HG03139 (cell line): ENCODE measurements around the gene IL10RA.

Experiments used
- ATAC-seq: cut with Tn5 transposase; IDR thresholded peaks from one replicate; pipeline ENCODE4 v1.9.1; 2021; ENCODE audit not compliant: unreplicated experiment

The IL10RA gene

DNA sequence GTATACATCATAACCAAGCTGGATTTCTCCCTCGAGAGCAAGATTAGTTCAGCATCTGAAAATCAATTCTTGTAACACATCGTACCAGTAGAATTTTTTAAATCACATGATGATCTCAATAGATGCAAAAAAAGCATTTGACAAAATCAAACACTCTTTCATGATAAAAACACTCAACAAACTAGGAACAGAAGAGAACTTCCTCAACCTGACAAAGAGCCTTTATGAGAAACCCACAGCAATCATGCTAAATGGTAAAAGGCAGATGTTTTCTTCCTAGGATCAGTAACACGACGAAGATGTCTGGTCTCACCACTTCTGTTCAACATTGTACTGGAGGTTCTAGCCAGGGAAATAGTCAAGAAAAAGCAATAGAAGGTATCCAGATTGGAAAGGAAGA is 56.6 kb downstream of the IL10RA start:
- no peak for ATAC-seq

DNA sequence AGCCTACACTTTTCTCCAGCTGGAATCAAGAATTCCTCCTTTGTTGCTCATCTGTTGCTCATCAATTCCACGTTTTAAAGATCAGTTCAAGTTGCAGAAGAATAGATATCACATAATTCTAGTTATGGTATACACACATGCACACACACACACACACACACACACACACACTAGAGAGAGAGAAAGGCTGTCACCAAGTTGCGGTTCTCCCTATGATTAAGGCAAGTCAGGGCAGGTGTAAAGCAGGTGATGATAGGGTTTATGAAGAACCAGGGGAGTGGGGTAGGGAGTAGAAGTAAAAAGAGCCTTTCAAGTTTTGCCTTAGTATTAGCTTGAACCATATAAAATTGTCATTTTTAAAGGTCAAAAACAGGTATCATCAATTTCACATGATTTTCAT is 59.0 kb downstream of the IL10RA start:
- ATAC-seq = no peak

DNA sequence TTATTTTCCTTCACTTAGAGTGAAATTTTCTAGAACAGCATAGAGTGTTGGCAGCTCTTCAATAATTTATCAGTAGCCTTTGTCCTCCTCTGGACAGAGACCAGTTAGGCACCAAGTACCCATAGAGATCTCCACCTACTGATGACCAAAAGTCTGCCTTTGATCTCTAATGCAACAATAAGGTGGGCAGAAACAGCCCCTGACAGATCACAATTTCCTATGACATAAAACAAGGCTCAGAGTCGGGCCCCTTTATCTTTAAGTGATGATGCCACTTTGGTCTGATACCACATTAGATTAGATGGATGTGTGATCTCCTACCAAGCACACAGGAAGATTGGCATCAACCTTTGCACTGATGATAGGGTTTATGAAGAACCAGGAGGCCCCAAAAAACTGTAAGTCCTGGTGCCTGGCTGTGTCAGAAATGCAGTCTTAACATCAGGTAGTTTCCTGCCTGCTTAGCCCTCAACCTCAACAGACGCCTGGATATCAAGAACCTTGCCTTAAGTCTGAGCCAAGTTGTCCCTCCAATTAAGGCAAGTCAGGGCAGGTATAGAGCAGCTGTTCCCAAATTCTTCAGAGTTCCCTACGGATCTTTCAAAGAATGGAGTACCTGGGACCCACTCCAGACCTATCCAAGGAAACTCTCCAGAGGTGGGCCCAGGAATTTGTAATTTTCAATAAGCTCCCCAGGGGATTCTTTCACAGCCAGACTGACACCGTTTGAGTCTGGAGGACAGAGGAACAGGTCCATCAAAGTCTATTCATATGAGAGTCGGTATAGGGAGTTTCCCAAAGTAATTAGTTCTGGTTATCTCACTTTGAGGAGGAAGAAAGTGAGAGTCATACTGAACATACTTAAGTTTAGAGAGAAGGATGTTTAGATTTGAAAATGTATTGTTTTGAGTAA is 60.1 kb downstream of the IL10RA start:
- ATAC-seq = no peak

DNA sequence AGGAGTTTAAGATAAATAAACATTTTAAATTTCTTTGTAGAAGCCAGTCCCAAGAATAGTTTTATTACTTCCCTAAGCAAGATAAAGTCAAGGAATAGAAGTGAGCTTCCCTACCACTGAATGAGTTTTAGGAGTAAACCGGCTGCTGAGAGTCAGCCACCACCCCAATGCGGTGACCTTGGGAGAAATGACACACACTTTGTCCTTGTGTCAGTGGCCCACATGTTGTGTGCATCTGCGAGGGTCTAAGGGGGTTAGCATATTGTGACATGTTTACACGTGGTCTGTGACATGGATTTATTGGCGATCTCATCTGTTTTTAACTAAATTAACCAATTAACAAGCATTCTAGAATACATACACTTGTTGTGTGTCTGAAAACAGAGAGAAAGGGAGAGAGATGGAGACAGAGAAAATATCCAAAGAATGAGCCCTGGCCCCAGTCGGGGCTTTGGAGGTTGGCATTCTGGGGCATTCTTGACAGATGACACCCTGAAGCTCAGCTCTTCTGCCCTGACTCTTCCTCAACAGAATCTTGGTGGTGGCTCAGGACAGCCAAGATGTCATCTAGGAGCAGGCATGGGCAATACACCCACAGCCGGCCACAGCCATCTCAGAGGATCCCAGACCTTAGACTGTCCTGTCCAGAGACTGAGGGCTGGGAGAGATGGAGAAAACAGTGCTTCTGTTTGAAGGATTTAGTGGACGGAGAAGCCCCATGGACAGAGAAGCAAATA is 60.9 kb downstream of the IL10RA start:
- no peak for ATAC-seq

DNA sequence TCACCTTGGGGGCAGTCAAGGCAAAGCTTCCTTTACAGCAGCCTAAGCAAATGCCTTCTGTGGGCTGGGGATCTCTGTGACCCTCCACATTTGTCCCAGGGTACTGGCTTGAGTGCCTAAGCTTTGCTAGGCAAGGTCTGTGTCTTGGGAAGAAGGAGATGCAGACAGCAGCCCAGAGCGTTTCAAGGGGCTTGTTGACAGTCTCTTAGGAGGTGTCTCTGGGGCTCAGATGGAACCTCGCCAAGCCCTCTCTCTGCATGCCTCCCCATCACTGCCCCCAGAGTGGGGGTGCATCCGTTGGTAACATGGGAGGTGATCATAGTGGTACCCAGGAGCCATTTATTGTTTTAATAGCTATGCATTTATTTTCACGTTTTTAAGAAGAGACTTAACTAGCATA is 61.6 kb downstream of the IL10RA start:
- no peak for ATAC-seq

DNA sequence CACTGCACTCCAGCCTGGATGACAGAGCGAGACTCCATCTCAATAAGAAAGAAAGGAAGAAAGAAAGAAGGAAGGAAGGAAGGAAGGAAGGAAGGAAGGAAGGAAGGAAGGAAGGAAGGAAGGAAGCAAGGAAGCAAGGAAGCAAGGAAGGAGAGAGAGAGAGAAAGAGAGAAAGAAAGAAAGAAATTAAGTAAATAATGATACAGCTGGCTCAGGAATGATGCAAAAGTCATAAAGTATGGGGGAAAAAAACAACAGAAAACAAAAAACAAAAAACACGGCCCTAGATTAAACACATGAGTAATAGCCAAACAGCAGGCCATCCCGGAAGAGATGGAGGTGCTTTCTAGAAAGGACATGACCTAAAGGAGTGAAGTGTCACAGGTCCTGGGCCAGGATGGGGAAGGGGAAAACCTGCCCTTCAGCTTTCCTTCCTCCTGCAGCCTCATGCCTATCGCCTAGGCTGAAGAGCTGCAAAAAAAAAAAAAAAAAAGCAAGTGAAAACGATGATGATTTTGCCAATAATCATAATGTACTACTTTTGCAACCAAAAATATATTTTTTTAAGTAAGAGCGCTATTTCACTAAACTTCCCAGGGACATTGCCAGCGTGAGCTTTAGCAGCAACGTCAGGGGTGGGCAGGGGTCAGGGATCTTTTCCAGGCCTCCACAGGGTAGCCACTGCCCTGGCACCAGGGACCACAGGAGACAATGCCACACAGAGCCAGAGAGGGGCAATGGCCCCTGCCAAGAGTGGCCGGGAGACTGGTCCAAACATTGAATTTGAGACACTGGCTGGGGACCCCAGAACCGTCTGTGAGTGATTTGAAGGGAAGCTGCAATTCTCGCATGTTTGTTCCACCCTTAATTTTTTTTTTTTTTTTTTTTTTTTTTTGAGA is 62.5 kb downstream of the IL10RA start:
- no peak for ATAC-seq

GRCh38 chr11:118049771-118050170 is 63.6 kb downstream of the IL10RA start:
- no peak for ATAC-seq

GRCh38 chr11:118050208-118050891 is 64.2 kb downstream of the IL10RA start:
- no peak for ATAC-seq
